Adrenal gland (tissue), 12 donors: ENCODE results near the gene BPHL. TPM values are rescaled to one million over a fixed set of nuclear protein-coding genes. Genes with fewer than 3 reads are reported as not detected.
"Not testable (repeated sequence)": the region's sequence is repeated elsewhere in the genome, so short reads cannot be mapped to it uniquely, and the experiment has no call there.

Experiments
- DNase-seq, 7 donors: peaks; one replicate each; pipeline ENCODE4 v3.0.0-alpha.2; 2019 to 2020
- H3K27ac ChIP-seq, 5 donors: fragments of 200-600 bp; sonication (generic) in 4 of 5; 1 replicate in 3 of 5; 2 replicates in 2 of 5; pipeline versions ENCODE4 v1.5.1 to v1.8.0; 2016 to 2020; ENCODE audit warnings: mild to moderate bottlenecking in 1 of 5
- H3K27me3 ChIP-seq: fragments of 200-600 bp; 2 replicates; pipeline ENCODE4 v1.8.0; 2021
- H3K36me3 ChIP-seq, 2 donors: fragments of 200-600 bp; replicated peaks in 1 of 2; 1 replicate in 1 of 2; 2 replicates in 1 of 2; pipeline versions ENCODE4 v1.5.1 to v1.8.0; 2018 to 2022
- H3K4me1 ChIP-seq, 2 donors: fragments of 200-600 bp; replicated peaks in 1 of 2; 1 replicate in 1 of 2; 2 replicates in 1 of 2; pipeline versions ENCODE4 v1.5.1 to v1.8.0; 2018 to 2021
- H3K4me3 ChIP-seq, 4 donors: fragments of 200-600 bp; sonication (generic) in 3 of 4; one replicate each; pipeline ENCODE4 v1.5.1; 2016 to 2018
- H3K9me3 ChIP-seq, 3 donors: fragments of 200-600 bp; sonication (generic) in 1 of 3; replicated peaks in 1 of 3; 1 replicate in 2 of 3; 2 replicates in 1 of 3; pipeline versions ENCODE4 v1.5.1 to v1.8.0; 2016 to 2021
- CTCF ChIP-seq, 6 experiments: fragments of 450-650 bp in 4 of 6; fragments of 200-600 bp in 2 of 6; sonication (generic) in 1 of 6; IDR thresholded peaks; 1 replicate in 5 of 6; 2 replicates in 1 of 6; pipeline versions ENCODE4 v1.5.1 to v1.8.0; 2016 to 2021; ENCODE audit warnings: antibody characterized with exemption in 6 of 6, mild to moderate bottlenecking in 2 of 6, moderate library complexity in 1 of 6
- POLR2A ChIP-seq, 2 donors: fragments of 450-650 bp; IDR thresholded peaks; one replicate each; pipeline ENCODE4 v1.6.1; 2017; ENCODE audit warnings: antibody characterized with exemption in 2 of 2, mild to moderate bottlenecking in 2 of 2, moderate library complexity in 1 of 2
- WGBS, 4 donors: extraction: QIAGEN DNeasy Blood & Tissue Kit in 2 of 4; methylation state at CpG; one replicate each; pipeline versions ENCODE4 v1.1.5 to v1.1.7; 2013 to 2017; 5-methylcytosine and 5-hydroxymethylcytosine counted together
- intact Hi-C, 2 donors: fragments of 100-400 bp; cut with DNase I; formaldehyde crosslinking; loops; one replicate each; pipeline versions ENCODE4 v1.14.1 to v1.15.0; 2022 to 2023
- polyA plus RNA-seq, 3 donors: library from polyadenylated mRNA; stranded (reverse); fragments of 200-250 nt in 2 of 3; fragments of 350-450 nt in 1 of 3; fragmentation: Illumina TruSeq in 1 of 3; extraction: RNeasy Lipid Tissue Mini Kit (QIAGEN cat#74804) in 1 of 3; gene quantifications; one replicate each; pipeline ENCODE4 v1.2.3, GENCODE V29; 2013 to 2014
- total RNA-seq, 9 donors: library from RNA; depleted of rRNA in 4 of 9; stranded (reverse); fragments of >200 nt in 4 of 9; fragments of 120-200 nt in 1 of 9; fragmentation: NEBNext Ultra II Directional in 1 of 9; extraction: Animal tissue kit (Norgen Biotek cat#: 25700) in 1 of 9; gene quantifications; one replicate each; pipeline versions ENCODE4 v1.1.0 to v1.2.4, GENCODE V29; 2013 to 2023
- donor health status: healthy with polysubstance abuse.
- donor health status: Bipolar disorder and iron deficiency.
- donor health status: DM: yes; HTN: yes; CAD: no.
- donor health status: DM: no; HTN: no; CAD: no.
- donor health status: DM: no; HTN: no; CAD: no.
- donor health status: DM: yes; HTN: yes; CAD: no.

The BPHL gene
- total and polyA plus RNA-seq, 12 donors = 17.2 to 58.1 (median 25.3) TPM

GRCh38 chr6:3195420-3195694 lies 76.8 kb downstream of the BPHL start:
- 63 to 73% (median 66%) methylated on average over 5 of the region's 5 CpGs for WGBS, 4 donors
- no peaks in the 10 kb centered on the region for H3K4me1 ChIP-seq
- intact Hi-C loops = no loop called here
- H3K27ac ChIP-seq = no peak overlapping the region
- H3K36me3 ChIP-seq = no peaks in the 10 kb centered on the region
- no peak overlapping the region for H3K4me3 ChIP-seq
- H3K27me3 ChIP-seq = no peaks in the 10 kb centered on the region
- TF ChIP-seq CTCF (IDR thresholded peaks at IDR 0.05) = no peak
- TF ChIP-seq POLR2A (IDR thresholded peaks at IDR 0.05) = no peak
- DNase-seq = no peak
- no peaks in the 10 kb centered on the region for H3K9me3 ChIP-seq

- no peaks in the 10 kb centered on the region for H3K36me3 ChIP-seq
- H3K27ac ChIP-seq = no peak overlapping the region
- TF ChIP-seq CTCF (IDR thresholded peaks at IDR 0.05) = no peak
- TF ChIP-seq POLR2A (IDR thresholded peaks at IDR 0.05) = no peak
- no peaks in the 10 kb centered on the region for H3K9me3 ChIP-seq
- intact Hi-C loops = no loop called here
- 81 to 83% (median 81%) methylated on average over 16 of the region's 16 CpGs for WGBS, 4 donors
- H3K4me1 ChIP-seq = no peaks in the 10 kb centered on the region
- DNase-seq = no peak
- no peak overlapping the region for H3K4me3 ChIP-seq
- no peaks in the 10 kb centered on the region for H3K27me3 ChIP-seq
Measured at GRCh38 chr6:3195695-3196497, 77.4 kb downstream of the BPHL start.

GRCh38 chr6:3196770-3197169 lies 78.3 kb downstream of the BPHL start:
- intact Hi-C loops = no loop called here
- Histone ChIP-seq H3K27ac (no peak overlapping the region), H3K4me1 (no peaks in the 10 kb centered on the region), H3K27me3 (no peaks in the 10 kb centered on the region), H3K4me3 (no peak overlapping the region), H3K36me3 (no peaks in the 10 kb centered on the region), H3K9me3 (no peaks in the 10 kb centered on the region)
- 76 to 82% (median 81%) methylated on average over 5 of the region's 5 CpGs for WGBS, 4 donors
- DNase-seq = no peak
- TF ChIP-seq CTCF (IDR thresholded peaks at IDR 0.05) = no peak
- no peak for TF ChIP-seq POLR2A (IDR thresholded peaks at IDR 0.05)

- H3K4me1 ChIP-seq, H3K27me3 ChIP-seq, H3K27ac ChIP-seq, DNase-seq, H3K36me3 ChIP-seq, intact Hi-C loops, H3K4me3 ChIP-seq, H3K9me3 ChIP-seq: not testable (repeated sequence)
- WGBS, 4 donors = 72 to 85% (median 77%) methylated on average over 2 to 4 of the region's 5 CpGs
Measured at GRCh38 chr6:3197734-3198133, 79.2 kb downstream of the BPHL start.

- Histone ChIP-seq H3K27me3 (no peaks in the 10 kb centered on the region), H3K4me1 (no peaks in the 10 kb centered on the region), H3K4me3 (no peak overlapping the region), H3K27ac (no peak overlapping the region), H3K9me3 (no peaks in the 10 kb centered on the region), H3K36me3 (no peaks in the 10 kb centered on the region)
- TF ChIP-seq CTCF (IDR thresholded peaks at IDR 0.05) = no peak
- TF ChIP-seq POLR2A (IDR thresholded peaks at IDR 0.05) = no peak
- intact Hi-C loops = no loop called here
- 71 to 92% (median 79%) methylated on average over 5 of the region's 5 CpGs for WGBS, 4 donors
- DNase-seq = no peak
Measured at GRCh38 chr6:3199382-3199781, 80.9 kb downstream of the BPHL start.
